Right lung (tissue), 5 donors: Measurements from ENCODE around the gene RRP1. TPM values are rescaled to one million over a fixed set of nuclear protein-coding genes. Genes with fewer than 3 reads are reported as not detected.

Source experiments
- DNase-seq, 2 donors: peaks; one replicate each; pipeline ENCODE4 v3.0.0-alpha.2; 2013
- polyA plus RNA-seq, 5 donors: library from polyadenylated mRNA; unstranded; fragments of 120-200 nt; gene quantifications; one replicate each; pipeline versions ENCODE4 v1.2.1 to v1.2.3, GENCODE V29; 2013; ENCODE audit warnings: inconsistent platforms in 1 of 5, low replicate concordance in 1 of 5; ENCODE audit not compliant: insufficient read length in 5 of 5, insufficient read depth in 1 of 5

The RRP1 gene
- polyA plus RNA-seq, 5 donors: 21.6 to 29.6 (median 25.7) TPM

DNA sequence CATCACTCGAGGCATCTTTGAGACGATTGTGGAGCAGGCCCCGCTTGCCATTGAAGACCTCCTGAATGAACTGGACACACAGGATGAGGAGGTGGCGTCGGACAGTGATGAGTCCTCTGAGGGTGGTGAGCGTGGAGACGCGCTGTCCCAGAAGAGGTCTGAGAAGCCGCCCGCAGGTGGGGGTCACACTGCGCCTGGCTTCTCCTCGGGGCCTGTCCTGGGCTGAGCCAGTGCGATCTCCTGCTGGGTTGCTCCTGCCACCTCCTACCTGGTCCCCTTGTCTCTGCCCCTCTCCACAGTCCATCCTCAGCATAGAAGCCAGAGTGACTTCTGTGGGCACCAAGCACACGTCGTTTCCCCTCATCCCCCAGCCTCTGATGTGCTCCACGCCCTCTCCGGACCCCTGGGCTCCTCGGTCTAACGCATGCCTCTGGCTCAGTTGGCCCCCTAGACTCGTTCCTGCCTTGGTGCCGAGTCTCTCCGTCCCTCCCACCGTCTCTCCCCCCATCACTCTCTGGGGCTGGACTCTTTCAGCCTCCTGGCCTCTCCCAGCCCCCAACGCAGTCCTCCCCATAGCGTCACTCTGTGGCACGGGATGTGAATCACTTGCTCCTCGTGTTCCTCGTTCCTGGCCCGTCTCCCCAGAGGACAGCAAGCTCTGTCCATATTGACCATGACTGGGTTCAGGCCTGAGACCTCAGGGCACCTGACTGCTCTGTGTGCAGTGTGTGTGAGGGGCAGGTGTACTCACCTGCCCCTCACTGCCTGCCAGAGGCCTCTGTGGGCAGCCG lies 8.7 kb downstream of the RRP1 start:
- DNase-seq: no peak

DNA sequence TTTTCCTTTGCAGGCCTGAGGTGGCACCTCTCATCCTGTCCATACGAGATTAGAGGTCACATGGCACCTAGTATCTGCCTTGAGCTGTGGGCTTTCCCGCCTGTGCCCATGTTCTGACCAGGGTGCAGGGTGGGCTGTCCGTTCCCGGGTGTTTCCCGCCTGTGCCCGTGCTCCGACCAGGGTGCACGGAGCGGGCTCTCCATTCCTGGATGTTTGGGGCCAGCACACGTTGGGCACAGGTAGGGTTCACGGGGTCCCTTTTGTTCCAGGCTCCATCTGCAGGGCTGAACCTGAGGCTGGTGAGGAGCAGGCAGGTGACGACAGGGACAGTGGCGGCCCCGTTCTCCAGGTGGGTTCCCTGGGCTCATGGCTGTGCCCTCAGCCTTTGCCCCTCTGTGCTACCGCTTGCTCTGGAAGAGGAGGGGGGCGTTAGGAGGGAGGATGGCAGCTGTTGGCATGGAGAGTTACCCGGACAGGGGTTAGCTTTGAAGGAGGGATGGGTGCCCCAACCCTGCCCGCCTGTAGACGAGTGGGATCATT lies 10.0 kb downstream of the RRP1 start:
- DNase-seq: no peak

- DNase-seq: no peak
These were observed 10.7 kb downstream of the RRP1 start for GRCh38 chr21:43800124-43800523.

DNA sequence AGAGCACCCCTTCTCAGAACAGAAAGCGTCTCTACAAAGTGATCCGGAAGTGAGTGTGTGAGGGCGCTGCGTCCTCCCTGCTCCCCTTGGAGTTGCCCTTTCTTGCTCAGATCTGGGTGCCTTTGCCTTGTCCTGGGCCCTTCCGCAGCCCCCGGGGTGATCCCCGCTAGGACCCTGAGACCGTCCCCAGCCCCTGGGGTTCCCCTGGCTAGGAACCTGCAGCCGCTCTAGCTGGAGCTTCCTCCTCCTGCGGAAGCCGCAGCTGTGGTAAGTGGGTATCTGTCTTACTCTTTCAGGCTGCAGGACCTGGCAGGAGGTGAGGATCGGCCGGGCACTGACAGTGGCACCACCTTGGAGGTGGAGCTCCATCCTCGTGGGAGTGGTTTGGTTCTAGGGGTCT lies 11.2 kb downstream of the RRP1 start:
- DNase-seq: no peak

DNA sequence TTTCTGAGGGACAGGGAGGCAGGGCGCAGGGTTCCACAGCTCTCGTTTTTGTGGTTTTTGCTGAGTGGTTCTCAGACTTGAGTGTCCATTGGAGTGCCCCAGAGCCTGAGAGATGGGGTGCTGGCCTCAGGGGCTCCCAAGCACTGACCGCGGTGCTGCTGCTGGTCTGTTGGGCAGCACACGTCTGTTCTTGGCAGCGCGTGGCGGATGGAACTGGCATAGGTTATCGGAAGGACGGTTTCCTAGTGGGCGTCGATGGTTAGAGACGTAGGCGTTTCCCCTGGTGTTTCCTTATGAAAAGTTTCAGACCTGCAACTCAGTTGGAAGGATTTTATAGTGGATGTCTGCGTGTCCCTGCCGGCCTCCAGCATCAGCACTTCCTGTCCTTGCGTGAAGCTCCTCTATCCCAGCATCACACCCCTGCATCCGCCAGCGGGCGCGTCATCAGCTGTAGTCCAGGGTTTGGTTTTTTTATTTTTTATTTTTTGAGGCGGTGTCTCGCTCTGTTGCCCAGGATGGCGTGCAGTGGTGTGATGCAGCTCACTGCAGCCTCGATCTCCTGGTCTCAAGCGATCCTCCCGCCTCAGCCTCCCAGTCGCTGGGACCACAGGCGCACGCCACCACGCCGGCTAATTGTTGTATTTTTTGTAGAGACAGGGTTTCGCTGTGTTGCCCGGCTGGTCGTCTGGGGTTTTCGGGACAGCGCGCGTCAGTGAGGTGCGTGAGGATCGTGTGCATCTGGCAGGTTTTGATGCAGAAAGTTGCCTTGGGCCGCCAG lies 11.8 kb downstream of the RRP1 start:
- no peak for DNase-seq

DNA sequence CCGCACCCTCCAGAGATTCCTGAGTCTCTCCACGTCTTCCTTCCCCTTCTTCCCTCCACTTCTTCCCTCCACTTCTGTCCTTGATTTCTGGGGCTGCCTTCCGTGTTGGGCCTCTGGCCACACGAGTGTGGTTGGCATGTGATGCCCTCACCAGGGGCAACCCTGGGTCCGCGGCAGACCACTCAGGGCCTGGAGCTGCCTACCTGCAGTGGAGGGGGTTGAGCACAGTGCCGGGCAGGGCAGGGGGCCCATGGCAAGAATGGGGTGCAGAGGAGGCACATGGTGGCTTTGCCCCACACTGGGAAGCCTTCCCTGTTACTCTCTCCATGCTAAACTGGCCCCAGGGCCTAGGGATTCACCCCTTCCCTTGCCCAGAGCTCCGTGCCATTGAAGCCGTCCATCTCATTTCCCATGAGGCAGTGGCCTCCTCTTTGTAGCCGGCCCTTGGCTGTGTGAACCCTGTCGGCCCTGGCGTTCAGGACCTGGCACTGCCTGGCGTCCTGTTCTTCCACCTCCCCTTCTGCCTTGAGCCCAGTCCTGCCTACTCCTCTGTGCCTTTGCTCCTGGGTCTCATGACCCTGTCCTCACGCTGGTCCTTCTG lies 13.4 kb downstream of the RRP1 start:
- DNase-seq: no peak

DNA sequence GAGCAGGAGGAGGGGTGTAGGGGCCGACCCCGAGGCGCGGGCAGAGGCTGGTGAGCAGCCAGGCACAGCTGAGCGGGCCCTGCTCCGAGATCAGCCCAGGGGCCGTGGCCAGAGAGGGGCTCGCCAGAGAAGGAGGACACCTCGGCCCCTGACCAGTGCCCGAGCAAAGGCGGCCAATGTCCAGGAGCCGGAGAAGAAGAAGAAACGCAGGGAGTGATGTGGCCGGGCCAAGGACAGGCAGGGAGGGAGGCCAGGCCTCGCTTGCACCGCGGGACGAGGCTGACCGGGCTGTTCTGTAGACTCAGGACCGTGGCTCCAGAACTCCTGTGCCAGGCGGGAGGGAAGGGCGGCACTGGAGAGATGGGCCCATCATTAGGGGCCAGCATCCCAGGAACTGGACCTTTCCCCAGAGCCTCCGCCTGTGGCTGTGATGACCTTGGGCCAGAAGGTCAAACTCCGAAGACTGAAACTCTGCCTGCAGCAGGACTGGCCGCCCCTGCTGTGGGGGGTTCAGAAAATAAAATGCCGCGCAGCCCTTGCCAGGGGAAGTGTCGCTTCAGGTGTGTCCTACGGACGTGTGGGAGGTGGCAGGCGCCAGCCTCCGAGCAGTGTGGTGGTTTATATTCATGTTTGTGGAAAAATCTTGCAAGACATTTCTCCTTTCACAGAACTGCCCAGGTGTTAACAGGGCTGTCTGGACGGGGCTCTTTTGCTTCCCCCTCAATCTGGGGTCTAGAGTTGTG lies 14.4 kb downstream of the RRP1 start:
- no peak for DNase-seq

GRCh38 chr21:43805275-43805800 lies 16.0 kb downstream of the RRP1 start:
- no peak for DNase-seq

- no peak for DNase-seq
These were observed 16.8 kb downstream of the RRP1 start for GRCh38 chr21:43806017-43806710.

DNA sequence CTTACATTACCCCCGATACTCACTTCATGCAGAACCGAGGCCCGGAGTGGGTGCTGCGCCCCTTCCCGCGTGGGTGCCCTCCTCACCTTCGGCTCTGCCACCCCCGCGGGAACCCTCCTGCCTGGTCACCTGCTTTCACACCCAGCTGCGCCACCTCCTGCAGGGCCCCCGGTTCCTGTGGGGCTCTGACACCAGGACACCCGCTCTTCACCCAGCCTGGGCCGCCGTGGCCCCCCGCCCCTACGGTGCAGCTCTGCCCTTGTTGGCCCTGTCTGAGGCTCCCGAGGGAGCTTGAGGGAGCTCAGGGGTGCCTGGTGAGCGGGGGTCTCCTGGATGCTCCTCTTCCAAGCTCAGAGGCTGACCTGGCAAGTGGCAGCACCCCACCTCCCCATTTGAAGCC lies 19.0 kb downstream of the RRP1 start:
- no peak for DNase-seq

- no peak for DNase-seq
These were observed 19.5 kb downstream of the RRP1 start for GRCh38 chr21:43808832-43809251.

DNA sequence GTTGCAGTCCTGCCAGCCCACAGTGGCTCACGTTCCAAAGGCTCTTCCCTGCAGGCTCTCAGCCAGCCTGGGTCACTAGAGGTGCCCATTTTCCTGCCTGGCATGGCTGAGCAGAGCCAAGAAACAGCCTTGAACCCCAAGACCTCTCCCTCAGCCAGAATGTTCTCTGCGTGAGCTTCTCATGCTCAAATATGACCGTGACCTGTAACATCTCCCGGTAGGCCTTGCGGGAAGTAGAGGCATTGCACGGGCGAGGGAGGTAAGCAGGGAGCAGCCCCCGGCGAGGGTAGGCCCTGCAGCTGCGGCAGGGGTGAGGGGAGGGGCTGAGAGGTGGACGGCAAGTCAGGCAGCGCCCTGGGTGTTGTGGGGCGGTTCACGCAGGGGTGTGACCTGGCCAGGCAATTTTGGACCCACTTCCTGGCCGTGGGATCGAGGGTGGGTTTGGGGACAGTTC lies 20.0 kb downstream of the RRP1 start:
- no peak for DNase-seq

GRCh38 chr21:43809853-43810504 lies 20.6 kb downstream of the RRP1 start:
- no peak for DNase-seq

DNA sequence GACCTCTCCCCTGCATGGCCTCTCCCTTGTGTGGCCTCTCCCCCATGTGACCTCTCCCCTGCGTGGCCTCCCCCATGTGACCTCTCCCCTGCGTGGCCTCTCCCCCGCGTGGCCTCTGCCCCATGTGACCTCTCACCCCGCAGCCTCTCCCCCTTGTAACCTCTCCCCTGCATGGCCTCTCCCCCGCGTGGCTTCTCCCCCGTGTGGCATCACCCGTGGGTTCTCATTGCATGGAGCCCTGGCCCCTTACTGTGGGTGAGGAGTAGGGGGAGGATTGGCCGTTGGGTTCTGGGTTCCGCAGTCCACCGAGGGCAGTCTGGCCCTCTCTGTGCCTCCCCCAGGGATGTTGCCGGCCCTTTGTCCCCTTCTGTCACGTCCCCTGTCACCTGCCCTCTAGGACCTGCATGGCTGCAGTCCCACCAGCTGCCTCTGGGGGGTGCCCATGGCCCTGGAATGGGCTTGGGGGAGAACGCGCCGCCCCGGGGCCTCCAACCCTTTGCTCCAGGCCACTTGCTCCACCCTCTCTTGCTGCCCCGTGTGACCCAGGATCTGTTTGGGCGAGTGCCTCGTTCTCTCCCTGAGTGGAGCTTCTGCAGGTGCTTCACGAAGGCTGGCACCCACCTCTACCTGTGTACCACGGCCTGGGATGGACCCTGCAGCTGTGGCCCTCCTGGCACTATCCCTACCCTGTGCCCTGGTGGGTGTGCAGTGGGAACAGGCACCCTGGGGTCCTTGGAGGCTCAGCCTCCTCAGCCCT lies 21.3 kb downstream of the RRP1 start:
- peak; percentile 37 to 53 for DNase-seq

GRCh38 chr21:43811262-43812105 lies 22.1 kb downstream of the RRP1 start:
- DNase-seq: no peak

- DNase-seq: no peak
These were observed 22.9 kb downstream of the RRP1 start for GRCh38 chr21:43812139-43812821.

- DNase-seq: no peak
These were observed 23.7 kb downstream of the RRP1 start for GRCh38 chr21:43812957-43813655.
